Globus pallidus (tissue), 1 donor: ENCODE data around the gene LARGE1.

ENCODE experiments used
- DNase-seq: peaks from one replicate; pipeline ENCODE4 v3.0.0-alpha.2; 2015; ENCODE audit warnings: low spot score

The LARGE1 gene

GRCh38 chr22:33520904-33521780 is 399.1 kb downstream of the LARGE1 start:
- DNase-seq, result no peak

- no peak for DNase-seq
Measured at GRCh38 chr22:33519974-33520903, 400.0 kb downstream of the LARGE1 start.

GRCh38 chr22:33519071-33519973 is 401.0 kb downstream of the LARGE1 start:
- peak; percentile 60 for DNase-seq

- DNase-seq, result no peak
Measured at GRCh38 chr22:33518405-33518804, 401.9 kb downstream of the LARGE1 start.

GRCh38 chr22:33515795-33516194 is 404.5 kb downstream of the LARGE1 start:
- DNase-seq, result no peak

GRCh38 chr22:33513388-33514338 is 406.6 kb downstream of the LARGE1 start:
- no peak for DNase-seq

GRCh38 chr22:33512908-33513307 is 407.4 kb downstream of the LARGE1 start:
- no peak for DNase-seq

GRCh38 chr22:33510429-33510904 is 409.8 kb downstream of the LARGE1 start:
- no peak for DNase-seq

GRCh38 chr22:33504941-33505625 is 415.2 kb downstream of the LARGE1 start:
- DNase-seq, result no peak

GRCh38 chr22:33496112-33496511 is 424.2 kb downstream of the LARGE1 start:
- DNase-seq, result no peak

- DNase-seq, result no peak
Measured at GRCh38 chr22:33493476-33494205, 426.6 kb downstream of the LARGE1 start.

GRCh38 chr22:33492210-33492651 is 428.0 kb downstream of the LARGE1 start:
- no peak for DNase-seq

GRCh38 chr22:33487041-33487716 is 433.1 kb downstream of the LARGE1 start:
- no peak for DNase-seq

- no peak for DNase-seq
Measured at GRCh38 chr22:33481550-33481949, 438.7 kb downstream of the LARGE1 start.

- no peak for DNase-seq
Measured at GRCh38 chr22:33477120-33478111, 442.9 kb downstream of the LARGE1 start.

- no peak for DNase-seq
Measured at GRCh38 chr22:33476716-33477115, 443.6 kb downstream of the LARGE1 start.

GRCh38 chr22:33476206-33476605 is 444.1 kb downstream of the LARGE1 start:
- no peak for DNase-seq
